Psoas muscle (tissue), 8 donors: ENCODE results near the gene IGSF21. TPM values are rescaled to one million over a fixed set of nuclear protein-coding genes. Genes with fewer than 3 reads are reported as not detected.

Experiments used
- ATAC-seq, 4 donors: fragments of 200-7000 bp; cut with Tn5 transposase; one replicate each; pipeline ENCODE4 v1.9.1; 2020; ENCODE audit warnings: moderate library complexity in 3 of 4, mild to moderate bottlenecking in 2 of 4
- DNase-seq, 2 donors: peaks; one replicate each; pipeline ENCODE4 v3.0.0-alpha.2; 2020
- H3K27ac ChIP-seq: fragments of 200-600 bp; one replicate; pipeline ENCODE4 v1.8.0; 2022
- H3K27me3 ChIP-seq, 3 donors: fragments of 200-600 bp in 1 of 3; one replicate each; pipeline versions ENCODE4 v1.6.1 to v1.8.0; 2013 to 2022; ENCODE audit warnings: low read length in 2 of 3, mild to moderate bottlenecking in 2 of 3, moderate library complexity in 1 of 3; ENCODE audit not compliant: insufficient read depth in 3 of 3
- H3K36me3 ChIP-seq, 2 donors: fragments of 200-600 bp in 1 of 2; one replicate each; pipeline versions ENCODE4 v1.6.1 to v1.8.0; 2013 to 2022; ENCODE audit warnings: low read depth in 1 of 2, mild to moderate bottlenecking in 1 of 2, moderate library complexity in 1 of 2; ENCODE audit not compliant: insufficient read depth in 1 of 2
- H3K4me1 ChIP-seq: fragments of 200-600 bp; one replicate; pipeline ENCODE4 v1.8.0; 2022
- H3K4me3 ChIP-seq: fragments of 200-600 bp; one replicate; pipeline ENCODE4 v1.8.0; 2022; ENCODE audit warnings: mild to moderate bottlenecking
- H3K9me3 ChIP-seq: fragments of 200-600 bp; one replicate; pipeline ENCODE4 v1.8.0; 2022
- CTCF ChIP-seq: fragments of 200-600 bp; IDR thresholded peaks from one replicate; pipeline ENCODE4 v1.8.0; 2022; ENCODE audit warnings: antibody characterized with exemption
- WGBS, 3 donors: extraction: QIAGEN DNeasy Blood & Tissue Kit; methylation state at CpG; one replicate each; pipeline versions ENCODE4 v1.1.6 to v1.1.7; 2013; 5-methylcytosine and 5-hydroxymethylcytosine counted together
- intact Hi-C, 2 donors: fragments of 100-400 bp; cut with DNase I; formaldehyde crosslinking; loops; one replicate each; pipeline versions ENCODE4 v1.11.0 to v1.14.2; 2022
- polyA plus RNA-seq, 3 donors: library from polyadenylated mRNA; stranded (reverse); fragments of 200-250 nt; gene quantifications; one replicate each; pipeline ENCODE4 v1.2.3, GENCODE V29; 2013
- total RNA-seq, 4 donors: library from RNA; stranded (reverse); fragmentation: NEBNext Ultra II Directional in 2 of 4; extraction: Animal tissue kit (Norgen Biotek cat#: 25700) in 2 of 4; gene quantifications; one replicate each; pipeline versions ENCODE4 v1.2.1 to v1.2.4, GENCODE V29; 2021 to 2023
- donor health status: healthy with polysubstance abuse.
- donor health status: DM: no; HTN: no; CAD: no; lungs with moderate emphysema.
- donor health status: Bipolar disorder and iron deficiency.
- donor health status: healthy.
- donor health status: DM: yes; HTN: yes; CAD: no.
- donor health status: DM: no; HTN: no; CAD: no.
- donor health status: DM: no; HTN: no; CAD: no.
- donor health status: DM: yes; HTN: yes; CAD: no.

Gene IGSF21
- total and polyA plus RNA-seq, 7 donors, result 0.10 to 0.88 (median 0.42) TPM

GRCh38 chr1:18166341-18166740, 58.7 kb downstream of the IGSF21 start:
- Histone ChIP-seq H3K27ac (no peak overlapping the region), H3K27me3 (peaks cover 0 to 16% (median 3%) of the 10 kb centered on the region in 3 donors), H3K9me3 (no peaks in the 10 kb centered on the region), H3K4me3 (no peak overlapping the region), H3K4me1 (no peaks in the 10 kb centered on the region), H3K36me3 (no peaks in the 10 kb centered on the region)
- no peak for TF ChIP-seq CTCF
- DNase-seq (no peak), ATAC-seq (no peak)
- 69 to 79% (median 73%) methylated on average over 13 of the region's 13 CpGs for WGBS, 3 donors
- intact Hi-C loops, result no loop called here

DNA sequence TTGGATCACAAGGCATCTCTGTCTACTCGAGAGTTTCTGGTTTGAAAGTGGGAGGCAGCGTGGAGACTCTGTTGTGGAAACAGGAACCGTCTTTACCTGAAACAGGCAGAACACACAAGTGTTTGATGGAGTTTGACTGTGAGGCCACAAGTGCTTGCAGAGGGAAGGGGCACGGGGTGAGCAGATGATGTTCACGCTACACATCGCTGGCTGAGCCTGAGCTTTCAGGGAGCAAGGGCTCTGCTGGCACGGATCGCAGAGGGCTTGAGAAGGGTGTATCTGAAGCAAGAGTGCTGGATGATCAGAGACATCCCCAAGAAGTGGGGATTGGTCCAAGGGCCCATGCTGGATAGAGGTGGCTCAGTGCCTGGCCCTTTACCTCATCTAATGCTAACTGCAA, 59.3 kb downstream of the IGSF21 start:
- no peak overlapping the region for H3K4me3 ChIP-seq
- 76 to 79% (median 77%) methylated on average over 8 of the region's 8 CpGs for WGBS, 3 donors
- H3K27me3 ChIP-seq, result peaks cover 0 to 16% (median 3%) of the 10 kb centered on the region in 3 donors
- intact Hi-C loops, result no loop called here
- no peak for TF ChIP-seq CTCF
- no peaks in the 10 kb centered on the region for H3K9me3 ChIP-seq
- DNase-seq, result no peak
- no peaks in the 10 kb centered on the region for H3K36me3 ChIP-seq
- H3K27ac ChIP-seq, result no peak overlapping the region
- H3K4me1 ChIP-seq, result no peaks in the 10 kb centered on the region
- ATAC-seq, result no peak

DNA sequence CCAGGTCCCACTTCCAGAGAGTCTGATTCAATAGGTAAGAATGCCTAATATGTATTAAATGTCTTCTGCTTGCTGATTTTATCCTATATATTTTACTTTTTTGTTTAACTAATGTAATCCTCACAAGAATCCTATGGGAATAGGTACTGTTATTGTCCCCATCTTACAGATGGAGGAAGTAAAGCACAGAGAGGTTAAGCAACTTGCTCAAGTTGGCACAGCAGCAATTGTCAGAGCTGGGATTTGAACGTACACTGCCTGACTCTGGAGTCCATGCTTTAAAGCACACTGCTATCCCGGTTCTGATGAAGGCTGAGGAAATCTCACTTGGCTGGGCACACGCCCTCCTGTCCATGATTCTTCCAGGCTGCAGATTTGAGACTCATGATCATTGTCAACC, 62.8 kb downstream of the IGSF21 start:
- Histone ChIP-seq H3K9me3 (no peaks in the 10 kb centered on the region), H3K27ac (no peak overlapping the region), H3K4me3 (no peak overlapping the region), H3K27me3 (peaks cover 0 to 29% (median 0%) of the 10 kb centered on the region in 3 donors), H3K36me3 (no peaks in the 10 kb centered on the region), H3K4me1 (no peaks in the 10 kb centered on the region)
- ATAC-seq (no peak), DNase-seq (no peak)
- TF ChIP-seq CTCF, result no peak
- WGBS, 3 donors, result 73 to 81% (median 79%) methylated on average over 3 of the region's 3 CpGs
- intact Hi-C loops, result no loop called here

DNA sequence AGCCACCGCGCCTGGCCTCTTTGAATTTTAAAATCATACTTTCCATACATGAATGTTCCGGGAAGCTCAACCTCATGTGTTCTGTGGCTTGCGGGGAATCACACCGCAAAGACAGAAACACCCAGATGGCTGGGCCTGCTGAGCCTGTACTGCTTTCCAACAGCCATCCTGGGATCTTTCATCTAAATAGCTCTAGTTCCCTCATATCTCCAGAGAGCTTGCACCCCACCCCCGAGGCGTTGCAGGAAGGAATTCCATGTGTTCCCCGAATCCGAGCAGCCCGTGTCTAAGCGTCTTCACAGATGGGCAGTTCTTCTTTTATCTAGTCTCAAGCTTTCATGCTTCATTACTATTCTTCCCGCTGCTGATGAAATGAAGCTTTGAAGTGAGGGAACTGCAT, 66.4 kb downstream of the IGSF21 start:
- 46 to 57% (median 56%) methylated on average over 12 of the region's 12 CpGs for WGBS, 3 donors
- ATAC-seq, result no peak
- Histone ChIP-seq H3K4me1 (no peaks in the 10 kb centered on the region), H3K9me3 (no peaks in the 10 kb centered on the region), H3K4me3 (no peak overlapping the region), H3K27me3 (peaks cover 0 to 51% (median 2%) of the 10 kb centered on the region in 3 donors), H3K36me3 (no peaks in the 10 kb centered on the region), H3K27ac (no peak overlapping the region)
- no peak for DNase-seq
- intact Hi-C loops, result no loop called here
- no peak for TF ChIP-seq CTCF

- Histone ChIP-seq H3K9me3 (no peaks in the 10 kb centered on the region), H3K27me3 (peaks cover 0 to 57% (median 4%) of the 10 kb centered on the region in 3 donors), H3K27ac (no peak overlapping the region), H3K4me1 (no peaks in the 10 kb centered on the region), H3K4me3 (no peak overlapping the region), H3K36me3 (no peaks in the 10 kb centered on the region)
- ATAC-seq (no peak), DNase-seq (no peak)
- TF ChIP-seq CTCF, result no peak
- 61 to 73% (median 62%) methylated on average over 6 of the region's 6 CpGs for WGBS, 3 donors
- intact Hi-C loops, result no loop called here
These were observed 67.5 kb downstream of the IGSF21 start for GRCh38 chr1:18175051-18175450.
